Immature natural killer cell (primary cell): ENCODE data around the gene LMAN1. TPM values are rescaled to one million over a fixed set of nuclear protein-coding genes. Genes with fewer than 3 reads are reported as not detected.

Source experiments
- DNase-seq, 3 donors: peaks; one replicate each; pipeline ENCODE4 v3.0.0; 2022; ENCODE audit warnings: mixed read lengths in 1 of 3
- H3K27ac Mint-ChIP-seq, 6 donors: one replicate each; pipeline ENCODE4 v1.8.0; 2020; ENCODE audit warnings: mixed read lengths in 6 of 6, mild to moderate bottlenecking in 5 of 6, inconsistent platforms in 4 of 6, moderate library complexity in 3 of 6
- H3K27me3 Mint-ChIP-seq, 3 donors: one replicate each; pipeline ENCODE4 v1.8.0; 2020 to 2021; ENCODE audit warnings: low read depth in 3 of 3, mild to moderate bottlenecking in 3 of 3, mixed read lengths in 3 of 3, moderate library complexity in 3 of 3, inconsistent platforms in 1 of 3
- H3K36me3 Mint-ChIP-seq, 3 donors: one replicate each; pipeline ENCODE4 v1.8.0; 2020; ENCODE audit warnings: mixed read lengths in 3 of 3, inconsistent platforms in 2 of 3, mild to moderate bottlenecking in 2 of 3
- H3K4me1 Mint-ChIP-seq, 2 donors: one replicate each; pipeline ENCODE4 v1.8.0; 2020; ENCODE audit warnings: inconsistent platforms in 2 of 2, mild to moderate bottlenecking in 2 of 2, mixed read lengths in 2 of 2, moderate library complexity in 1 of 2
- H3K4me3 Mint-ChIP-seq, 5 donors: one replicate each; pipeline ENCODE4 v1.8.0; 2020; ENCODE audit warnings: mild to moderate bottlenecking in 5 of 5, mixed read lengths in 5 of 5, inconsistent platforms in 3 of 5, moderate library complexity in 3 of 5
- H3K9me3 Mint-ChIP-seq, 6 donors: one replicate each; pipeline ENCODE4 v1.8.0; 2020; ENCODE audit warnings: mild to moderate bottlenecking in 6 of 6, mixed read lengths in 6 of 6, inconsistent platforms in 4 of 6, moderate library complexity in 3 of 6
- polyA plus RNA-seq, 3 donors: library from polyadenylated mRNA; unstranded; fragments of 300-500 nt; fragmentation: Illumina TruSeq; gene quantifications; one replicate each; pipeline ENCODE4 v1.2.3, GENCODE V29; 2021

The LMAN1 gene
- polyA plus RNA-seq, 3 donors from 2014 or later: 32.3 to 40.6 (median 34.8) TPM

- Mint-ChIP-seq H3K4me3 (no peak overlapping the region), H3K4me1 (no peaks in the 10 kb centered on the region), H3K27ac (no peak overlapping the region), H3K9me3 (peaks cover 0 to 5% (median 0%) of the 10 kb centered on the region in 6 donors), H3K27me3 (peaks cover 0 to 10% (median 4%) of the 10 kb centered on the region in 3 donors), H3K36me3 (no peaks in the 10 kb centered on the region)
- DNase-seq: no peak
Measured at GRCh38 chr18:59381949-59382348, 22.9 kb upstream of the LMAN1 start.

DNA sequence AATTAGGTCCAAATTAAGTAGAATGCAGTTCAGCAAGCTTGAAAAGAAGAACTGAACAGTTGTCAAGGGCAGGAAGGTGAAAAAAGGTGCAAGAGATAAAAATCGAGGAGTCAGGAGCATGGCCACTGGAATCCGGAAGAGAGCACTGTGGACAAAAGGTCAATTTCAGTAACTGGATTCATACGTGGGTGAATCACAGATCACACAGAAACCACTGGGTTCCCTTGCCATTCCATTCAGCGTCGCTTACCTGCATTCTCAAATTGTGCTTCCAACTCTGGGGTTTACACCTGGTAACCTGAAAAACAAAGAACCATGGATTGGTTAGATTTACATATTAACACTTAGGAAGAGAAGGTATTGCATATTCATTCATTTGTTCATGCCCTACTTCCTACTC is 21.6 kb upstream of the LMAN1 start:
- no peak for DNase-seq
- peaks cover 0 to 10% (median 4%) of the 10 kb centered on the region in 3 donors for H3K27me3 Mint-ChIP-seq
- no peaks in the 10 kb centered on the region for H3K36me3 Mint-ChIP-seq
- H3K4me3 Mint-ChIP-seq: no peak overlapping the region
- H3K27ac Mint-ChIP-seq: no peak overlapping the region
- peaks cover 0 to 5% (median 0%) of the 10 kb centered on the region in 6 donors for H3K9me3 Mint-ChIP-seq
- H3K4me1 Mint-ChIP-seq: no peaks in the 10 kb centered on the region

- H3K4me1 Mint-ChIP-seq: no peaks in the 10 kb centered on the region
- peaks cover 0 to 10% (median 3%) of the 10 kb centered on the region in 3 donors for H3K27me3 Mint-ChIP-seq
- H3K9me3 Mint-ChIP-seq: peaks cover 0 to 5% (median 0%) of the 10 kb centered on the region in 6 donors
- H3K4me3 Mint-ChIP-seq: no peak overlapping the region
- H3K36me3 Mint-ChIP-seq: no peaks in the 10 kb centered on the region
- H3K27ac Mint-ChIP-seq: no peak overlapping the region
- DNase-seq: no peak
Measured at GRCh38 chr18:59379772-59380522, 20.9 kb upstream of the LMAN1 start.

DNA sequence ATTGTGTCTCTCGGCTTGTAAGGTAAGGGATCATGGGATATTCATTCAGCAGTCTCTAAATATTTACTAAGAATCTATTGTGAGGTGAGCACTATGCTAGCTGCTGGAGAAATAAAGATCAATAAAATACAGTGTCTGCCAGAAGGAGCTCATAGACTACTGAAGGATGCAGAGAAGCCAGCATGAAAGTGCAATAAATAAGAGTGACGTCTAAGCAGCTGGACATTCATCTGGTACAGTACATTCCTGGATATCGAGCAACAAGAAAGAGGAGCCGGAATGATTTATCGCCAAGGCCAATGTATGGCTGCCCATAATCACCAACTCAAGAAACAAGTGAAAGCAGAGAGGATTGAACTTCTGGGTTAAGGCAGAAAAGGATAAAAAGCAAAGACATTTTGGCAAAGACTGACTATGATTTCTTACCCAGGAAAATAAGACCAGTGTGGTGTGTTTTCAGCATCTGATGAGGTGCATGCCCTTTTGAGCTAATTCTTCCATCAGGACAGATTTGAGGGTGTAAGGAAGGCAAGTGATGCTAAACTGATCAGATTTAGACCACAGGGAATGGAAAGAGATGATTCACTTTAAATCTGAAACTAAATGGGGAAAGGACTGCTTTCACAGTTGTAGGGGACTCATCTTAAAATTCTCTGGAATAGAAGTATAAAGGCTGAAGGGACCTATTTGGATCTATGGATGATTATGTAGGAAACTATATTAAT is 18.7 kb upstream of the LMAN1 start:
- H3K4me3 Mint-ChIP-seq: no peak overlapping the region

GRCh38 chr18:59376351-59376935 is 17.4 kb upstream of the LMAN1 start:
- no peak overlapping the region for H3K4me3 Mint-ChIP-seq
- no peak for DNase-seq
- peaks cover 0 to 21% (median 3%) of the 10 kb centered on the region in 3 donors for H3K27me3 Mint-ChIP-seq
- no peaks in the 10 kb centered on the region for H3K36me3 Mint-ChIP-seq
- no peak overlapping the region for H3K27ac Mint-ChIP-seq
- no peaks in the 10 kb centered on the region for H3K4me1 Mint-ChIP-seq
- peaks cover 0 to 6% (median 0%) of the 10 kb centered on the region in 6 donors for H3K9me3 Mint-ChIP-seq

More for the DNA sequence above, 18.7 kb upstream of the LMAN1 start:
- DNase-seq: no peak
- H3K36me3 Mint-ChIP-seq: no peaks in the 10 kb centered on the region
- H3K27me3 Mint-ChIP-seq: peaks cover 0 to 22% (median 3%) of the 10 kb centered on the region in 3 donors
- H3K4me1 Mint-ChIP-seq: no peaks in the 10 kb centered on the region
- H3K9me3 Mint-ChIP-seq: peaks cover 0 to 6% (median 0%) of the 10 kb centered on the region in 6 donors
- no peak overlapping the region for H3K27ac Mint-ChIP-seq

DNA sequence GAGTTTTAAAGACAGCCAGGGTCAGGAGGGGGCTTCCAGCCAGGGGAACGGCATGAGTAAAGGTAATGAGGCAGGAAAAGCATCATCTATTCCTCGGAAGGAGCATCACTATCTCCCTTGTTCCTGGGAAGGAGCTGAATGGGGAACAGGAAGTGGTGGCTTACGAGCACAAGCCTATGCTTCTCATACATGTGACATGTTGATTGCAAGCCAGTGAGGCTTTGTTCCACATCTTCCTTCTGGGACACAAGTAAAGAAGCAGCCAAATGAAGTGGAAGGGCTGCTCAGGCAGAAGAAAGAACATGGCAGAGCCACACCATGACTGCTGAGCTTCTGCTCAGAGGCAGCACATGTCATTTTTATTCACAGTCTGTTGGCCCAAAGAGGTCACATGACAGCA is 15.1 kb upstream of the LMAN1 start:
- no peak overlapping the region for H3K27ac Mint-ChIP-seq
- H3K4me3 Mint-ChIP-seq: no peak overlapping the region
- DNase-seq: no peak
- H3K4me1 Mint-ChIP-seq: no peaks in the 10 kb centered on the region
- H3K36me3 Mint-ChIP-seq: no peaks in the 10 kb centered on the region
- peaks cover 0 to 6% (median 0%) of the 10 kb centered on the region in 6 donors for H3K9me3 Mint-ChIP-seq
- H3K27me3 Mint-ChIP-seq: peaks cover 2 to 20% (median 3%) of the 10 kb centered on the region in 3 donors

DNA sequence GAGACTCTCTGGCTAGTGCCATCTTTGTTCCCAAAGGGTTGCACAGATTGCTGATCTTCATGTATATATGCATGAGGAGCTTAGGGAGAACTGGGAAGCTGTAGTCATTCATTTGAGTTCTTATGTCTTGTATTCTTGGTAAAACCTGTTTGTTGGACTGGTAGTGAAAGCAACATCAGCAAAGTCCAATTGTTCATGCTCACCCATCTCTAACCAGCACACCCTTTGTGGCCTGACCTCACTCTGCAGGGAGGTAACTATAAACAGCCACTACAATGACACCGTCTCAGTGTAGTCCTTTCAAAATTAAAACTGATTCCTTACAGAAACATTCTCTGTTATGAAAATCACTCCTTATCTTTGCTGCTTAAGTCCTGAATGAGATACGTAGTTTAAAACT is 13.9 kb upstream of the LMAN1 start:
- Mint-ChIP-seq H3K27me3 (peaks cover 0 to 19% (median 6%) of the 10 kb centered on the region in 3 donors), H3K4me3 (no peak overlapping the region), H3K36me3 (no peaks in the 10 kb centered on the region), H3K4me1 (no peaks in the 10 kb centered on the region), H3K9me3 (peaks cover 0 to 6% (median 0%) of the 10 kb centered on the region in 6 donors), H3K27ac (no peak overlapping the region)
- DNase-seq: no peak

GRCh38 chr18:59360381-59360780 is 1.3 kb upstream of the LMAN1 start:
- Mint-ChIP-seq H3K36me3 (peaks cover 0 to 1% (median 0%) of the 10 kb centered on the region in 3 donors), H3K9me3 (peaks cover 0 to 2% (median 0%) of the 10 kb centered on the region in 6 donors), H3K4me3 (peak overlapping the region; percentile 49 to 95 (median 91)), H3K4me1 (peaks cover 33 to 47% of the 10 kb centered on the region in 2 donors), H3K27me3 (peaks cover 0 to 5% (median 5%) of the 10 kb centered on the region in 3 donors), H3K27ac (no peak overlapping the region)
- DNase-seq: no peak

GRCh38 chr18:59359576-59359952 is 499 bp upstream of the LMAN1 start:
- H3K36me3 Mint-ChIP-seq: peaks cover 0 to 9% (median 3%) of the 10 kb centered on the region in 3 donors
- peak overlapping the region in 3 of 6 donors; percentile 22 to 64 (median 55) for H3K27ac Mint-ChIP-seq
- DNase-seq: no peak
- peaks cover 0 to 5% (median 5%) of the 10 kb centered on the region in 3 donors for H3K27me3 Mint-ChIP-seq
- peaks cover 33 to 48% of the 10 kb centered on the region in 2 donors for H3K4me1 Mint-ChIP-seq
- H3K9me3 Mint-ChIP-seq: peaks cover 0 to 2% (median 0%) of the 10 kb centered on the region in 6 donors
- H3K4me3 Mint-ChIP-seq: peak overlapping the region; percentile 91 to 98 (median 94)

DNA sequence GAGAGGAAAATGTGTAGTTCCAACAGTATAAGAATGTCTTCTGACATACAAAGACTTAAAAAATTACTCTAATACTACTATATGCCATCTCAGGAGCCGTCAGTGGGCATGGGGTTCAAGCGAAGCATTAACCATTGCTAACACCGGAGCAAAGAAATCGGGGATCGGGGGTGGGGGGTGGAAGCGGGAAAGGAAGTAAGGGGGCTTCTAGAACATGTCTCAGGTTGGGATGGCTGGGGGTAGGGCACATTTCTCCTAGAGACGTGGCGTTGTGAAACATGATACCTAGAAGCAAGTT is 702 bp downstream of the LMAN1 start:
- H3K9me3 Mint-ChIP-seq: no peaks in the 10 kb centered on the region
- H3K27me3 Mint-ChIP-seq: peaks cover 0 to 5% (median 4%) of the 10 kb centered on the region in 3 donors
- peak in 1 of 3 donors; percentile 5 for DNase-seq
- H3K27ac Mint-ChIP-seq: peak overlapping the region; percentile 75 to 96 (median 90)
- H3K4me3 Mint-ChIP-seq: peak overlapping the region; percentile 91 to 98 (median 94)
- peaks cover 33 to 48% of the 10 kb centered on the region in 2 donors for H3K4me1 Mint-ChIP-seq
- peaks cover under 1 to 11% (median 4%) of the 10 kb centered on the region in 3 donors for H3K36me3 Mint-ChIP-seq

GRCh38 chr18:59357928-59358327 is 1.1 kb downstream of the LMAN1 start:
- H3K27me3 Mint-ChIP-seq: peaks cover 0 to 5% (median 2%) of the 10 kb centered on the region in 3 donors
- DNase-seq: peak in 1 of 3 donors; percentile 8
- H3K9me3 Mint-ChIP-seq: no peaks in the 10 kb centered on the region
- peak overlapping the region; percentile 75 to 96 (median 90) for H3K27ac Mint-ChIP-seq
- peaks cover 5 to 15% (median 8%) of the 10 kb centered on the region in 3 donors for H3K36me3 Mint-ChIP-seq
- peak overlapping the region; percentile 91 to 98 (median 94) for H3K4me3 Mint-ChIP-seq
- H3K4me1 Mint-ChIP-seq: peaks cover 33 to 48% of the 10 kb centered on the region in 2 donors

- DNase-seq: no peak
- H3K4me3 Mint-ChIP-seq: no peak overlapping the region
- H3K9me3 Mint-ChIP-seq: no peaks in the 10 kb centered on the region
- H3K27me3 Mint-ChIP-seq: peaks cover 0 to 5% (median 2%) of the 10 kb centered on the region in 3 donors
- no peak overlapping the region for H3K27ac Mint-ChIP-seq
- H3K4me1 Mint-ChIP-seq: peaks cover 27 to 38% of the 10 kb centered on the region in 2 donors
- peaks cover 22 to 38% (median 26%) of the 10 kb centered on the region in 3 donors for H3K36me3 Mint-ChIP-seq
Measured at GRCh38 chr18:59354731-59355130, 4.3 kb downstream of the LMAN1 start.

DNA sequence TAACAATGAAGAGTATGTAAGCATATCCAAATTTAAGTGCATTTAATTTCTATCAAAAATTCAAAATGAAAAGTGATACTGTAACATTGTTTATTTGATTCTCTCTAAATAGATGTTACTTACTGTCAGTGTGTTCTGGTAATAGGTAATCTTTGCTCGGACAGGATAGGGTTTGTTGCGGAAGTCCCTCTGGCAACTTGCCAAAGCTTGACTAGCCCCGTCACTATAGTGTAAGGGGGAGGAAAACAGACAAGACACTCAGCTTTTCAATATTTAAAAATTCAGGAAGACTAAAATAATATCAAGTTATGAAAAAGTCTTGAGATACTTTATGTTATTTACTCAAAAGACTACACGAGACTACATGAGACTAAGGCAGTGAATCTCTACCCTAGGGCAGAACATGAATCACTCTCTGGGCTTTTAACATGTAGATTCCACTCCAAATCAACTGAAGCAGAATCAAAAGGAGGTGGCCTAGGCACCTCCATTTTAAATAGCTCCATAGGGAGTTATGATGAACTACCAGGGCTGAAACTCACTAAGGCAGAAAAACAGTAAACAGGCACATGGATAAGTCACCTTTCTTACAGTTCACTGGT is 5.9 kb downstream of the LMAN1 start:
- no peak overlapping the region for H3K4me3 Mint-ChIP-seq

More for the DNA sequence above, 5.9 kb downstream of the LMAN1 start:
- H3K4me1 Mint-ChIP-seq: peaks cover 18 to 28% of the 10 kb centered on the region in 2 donors
- H3K27ac Mint-ChIP-seq: no peak overlapping the region
- no peaks in the 10 kb centered on the region for H3K9me3 Mint-ChIP-seq
- H3K27me3 Mint-ChIP-seq: no peaks in the 10 kb centered on the region
- peaks cover 28 to 54% (median 31%) of the 10 kb centered on the region in 3 donors for H3K36me3 Mint-ChIP-seq
- no peak for DNase-seq
